Amniotic stem cell (primary cell): Measurements from ENCODE around the gene ZNF862.
"Not testable (repeated sequence)": the region's sequence is repeated elsewhere in the genome, so short reads cannot be mapped to it uniquely, and the experiment has no call there.

Source experiments
- DNase-seq: peaks from one replicate; lab custom pipeline; 2025; lab: John Stamatoyannopoulos, UW

The ZNF862 gene

DNA sequence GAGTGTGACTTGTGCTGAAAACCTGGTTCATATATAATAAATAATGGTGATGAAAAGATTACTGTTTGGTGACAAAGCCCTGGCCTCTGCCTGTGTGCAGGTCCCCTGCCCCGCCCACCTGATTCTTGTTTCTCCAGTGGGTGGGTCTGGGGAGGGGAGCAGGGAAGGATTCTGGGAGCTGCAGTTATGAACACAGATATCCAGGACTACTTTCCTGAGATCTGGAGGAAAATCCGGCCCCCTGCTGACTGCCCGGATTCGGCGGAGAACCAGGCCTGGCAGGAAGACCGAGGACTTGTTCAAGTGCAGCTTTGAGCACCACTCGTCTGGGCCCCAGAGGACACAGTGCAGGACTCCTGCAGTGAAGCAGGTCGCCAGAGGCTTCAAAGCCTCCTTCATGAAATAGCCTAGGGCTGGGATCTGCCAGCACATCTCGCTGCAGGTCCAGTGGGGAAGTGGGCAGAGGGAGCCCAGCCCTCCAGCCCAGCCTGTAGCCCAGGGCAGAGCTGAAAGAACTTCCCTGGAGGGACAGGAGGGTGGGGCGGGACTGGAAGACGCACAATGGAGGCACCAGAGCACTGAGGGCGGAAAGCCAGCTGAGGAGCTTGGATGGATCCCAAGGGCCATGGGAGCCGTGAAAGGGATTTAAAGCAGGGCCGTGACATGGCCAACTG is 42.6 kb downstream of the ZNF862 start:
- no peak for DNase-seq

DNA sequence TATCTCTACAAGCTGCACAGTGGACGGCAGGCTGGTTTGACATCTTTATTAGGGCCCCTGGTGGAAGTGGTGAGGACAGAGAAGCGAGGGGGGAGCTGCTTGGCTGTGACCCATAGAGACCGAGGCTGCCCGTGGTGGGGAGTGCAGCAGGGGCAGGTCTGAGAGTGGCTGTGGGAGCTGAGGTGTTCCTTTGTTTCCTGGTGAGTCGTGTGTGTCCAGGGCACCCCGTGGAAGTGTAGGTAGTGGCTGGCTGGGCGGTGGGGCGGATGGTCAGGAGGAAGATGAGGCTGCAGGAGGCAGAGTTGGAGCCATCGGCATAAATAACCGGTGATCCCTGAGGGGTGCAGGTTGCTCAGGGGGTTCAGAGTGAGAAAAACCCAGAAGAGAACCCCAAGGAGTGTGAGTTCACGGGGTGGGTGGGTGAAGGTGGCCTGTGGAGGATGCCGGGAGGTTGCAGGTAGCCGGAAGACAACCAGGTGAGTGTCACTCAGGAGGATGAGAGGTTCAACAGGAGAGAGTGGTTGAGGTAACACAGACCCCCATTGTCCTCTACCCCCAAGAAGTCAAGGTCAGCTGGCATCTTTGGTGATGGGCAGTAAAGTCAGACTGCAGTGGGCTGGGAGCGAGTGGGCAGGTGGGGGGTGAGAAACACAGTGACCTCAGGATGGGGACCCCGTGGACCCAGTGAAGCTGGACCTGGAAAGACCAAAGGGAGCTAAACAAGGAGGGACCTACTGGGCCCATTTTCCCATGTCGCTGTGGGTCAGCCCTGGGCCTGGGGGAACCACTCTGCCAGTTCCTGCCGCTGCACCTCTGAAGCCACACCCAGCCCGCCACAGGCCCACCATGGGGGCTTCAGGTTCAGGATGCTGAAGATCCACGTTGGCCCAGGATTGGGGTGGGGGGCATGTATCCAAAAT is 43.4 kb downstream of the ZNF862 start:
- DNase-seq = no peak

DNA sequence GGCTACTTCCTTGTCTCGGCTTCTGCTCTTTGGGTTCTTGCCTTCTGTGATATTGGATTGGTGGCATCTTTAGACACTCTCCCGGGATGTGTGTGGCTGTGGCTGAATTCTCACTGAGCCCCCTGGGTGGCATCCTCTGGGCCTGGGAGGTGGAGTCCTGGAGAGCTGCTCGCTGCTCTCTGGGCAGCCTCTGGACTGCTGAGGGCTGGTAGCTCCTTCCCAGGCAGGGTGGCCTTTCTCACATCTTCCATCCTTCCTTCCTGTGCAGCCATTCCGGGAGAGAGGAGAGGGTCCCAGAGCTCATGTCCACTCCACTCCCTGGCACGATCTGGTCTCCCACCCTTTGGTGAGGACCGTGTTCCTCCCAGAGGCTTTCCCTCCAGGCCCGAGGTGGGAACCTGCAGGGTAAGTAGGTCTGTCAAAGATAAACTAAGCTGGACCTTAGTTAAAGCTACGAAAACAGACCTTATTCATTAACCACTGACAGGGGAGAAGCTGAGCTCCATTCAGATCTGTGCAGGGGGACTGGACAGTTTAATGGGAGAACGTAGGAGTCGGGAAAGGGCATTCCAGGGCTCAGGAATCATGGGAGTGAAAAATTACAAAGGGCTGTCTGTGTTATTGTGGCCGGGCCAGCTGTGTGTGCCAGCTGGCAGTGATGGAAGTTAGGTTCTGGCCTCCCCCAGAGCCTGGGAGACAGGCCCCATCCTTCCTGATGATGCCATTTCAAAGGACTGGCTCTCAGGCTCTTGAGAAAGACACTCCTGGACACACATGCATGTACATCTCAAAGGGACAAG is 44.3 kb downstream of the ZNF862 start:
- DNase-seq = no peak

DNA sequence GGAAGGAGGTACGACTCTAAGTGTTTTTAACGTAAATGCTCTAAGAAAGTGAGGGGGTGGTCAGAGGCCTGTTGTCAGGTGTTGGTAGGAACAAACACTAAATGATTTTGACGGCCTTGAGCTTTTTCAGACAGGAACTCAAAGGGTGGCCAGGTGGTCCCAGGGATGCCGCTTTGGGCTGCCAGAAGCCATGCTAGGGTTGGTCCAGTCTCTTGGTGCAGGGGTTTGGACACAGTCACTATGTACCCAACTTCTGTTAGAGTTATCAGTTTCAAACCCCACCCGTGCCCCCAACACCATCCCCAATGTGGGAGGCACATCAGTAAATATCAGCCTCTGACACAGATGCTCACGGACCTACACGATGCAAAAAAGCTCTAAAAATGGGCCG is 44.9 kb downstream of the ZNF862 start:
- no peak for DNase-seq

DNA sequence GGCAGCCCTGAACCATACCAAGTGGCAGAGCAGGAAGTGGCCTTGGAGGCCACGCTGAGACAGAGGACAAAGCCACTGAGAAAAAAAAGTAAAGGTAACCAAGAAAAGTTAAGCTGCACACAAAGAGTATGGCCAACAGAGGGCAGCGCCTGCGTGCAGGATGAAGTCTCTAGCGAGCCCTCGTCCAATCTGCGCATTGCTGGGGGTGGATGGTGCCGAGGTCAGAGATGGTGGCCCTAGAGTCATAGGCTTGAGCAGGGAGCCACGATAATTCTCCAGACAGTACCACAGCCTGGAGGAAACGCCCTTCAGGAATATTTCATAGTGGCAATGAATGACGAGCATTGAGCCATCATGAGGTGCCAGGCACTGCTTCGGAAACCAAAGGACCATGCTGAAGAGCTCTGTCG is 45.3 kb downstream of the ZNF862 start:
- DNase-seq = peak; percentile 3

DNA sequence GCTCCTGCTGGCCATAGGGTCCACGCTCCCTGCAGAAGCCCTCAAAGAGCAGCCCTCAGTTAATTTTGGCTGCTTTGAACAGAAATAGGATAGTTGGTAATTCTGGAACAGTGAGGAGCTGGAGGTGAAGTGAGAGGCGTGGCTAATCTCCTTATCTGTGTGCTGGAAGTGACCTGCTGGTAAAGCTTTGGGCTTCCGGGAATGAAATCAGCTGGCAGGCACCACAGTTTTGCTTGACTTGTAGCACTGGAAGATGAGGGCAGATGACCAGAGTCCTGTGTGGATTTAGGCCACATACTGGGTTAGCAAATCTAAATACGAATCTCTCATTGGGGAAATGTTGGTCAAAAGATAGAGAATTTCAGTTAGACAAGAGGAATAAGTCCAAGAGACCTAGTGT is 45.8 kb downstream of the ZNF862 start:
- DNase-seq = no peak

DNA sequence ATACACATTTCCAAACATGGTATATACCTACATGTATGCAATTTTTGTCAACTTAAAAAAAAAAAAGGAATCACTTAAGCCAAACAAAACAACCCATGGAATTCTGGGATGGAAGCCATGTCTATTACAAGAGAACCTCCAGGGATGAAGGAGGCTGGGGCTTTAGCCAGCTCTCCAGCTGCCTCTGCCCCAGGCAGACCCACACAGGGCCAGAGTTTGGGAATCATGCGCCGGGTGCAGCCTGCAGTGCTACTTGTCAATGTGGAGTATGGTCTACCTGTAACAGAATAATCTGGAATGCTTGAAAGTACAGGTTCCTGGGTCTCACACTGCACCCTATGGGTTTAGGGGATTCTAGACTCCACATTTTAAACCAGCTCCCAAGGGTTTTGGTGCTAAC is 46.4 kb downstream of the ZNF862 start:
- no peak for DNase-seq

DNA sequence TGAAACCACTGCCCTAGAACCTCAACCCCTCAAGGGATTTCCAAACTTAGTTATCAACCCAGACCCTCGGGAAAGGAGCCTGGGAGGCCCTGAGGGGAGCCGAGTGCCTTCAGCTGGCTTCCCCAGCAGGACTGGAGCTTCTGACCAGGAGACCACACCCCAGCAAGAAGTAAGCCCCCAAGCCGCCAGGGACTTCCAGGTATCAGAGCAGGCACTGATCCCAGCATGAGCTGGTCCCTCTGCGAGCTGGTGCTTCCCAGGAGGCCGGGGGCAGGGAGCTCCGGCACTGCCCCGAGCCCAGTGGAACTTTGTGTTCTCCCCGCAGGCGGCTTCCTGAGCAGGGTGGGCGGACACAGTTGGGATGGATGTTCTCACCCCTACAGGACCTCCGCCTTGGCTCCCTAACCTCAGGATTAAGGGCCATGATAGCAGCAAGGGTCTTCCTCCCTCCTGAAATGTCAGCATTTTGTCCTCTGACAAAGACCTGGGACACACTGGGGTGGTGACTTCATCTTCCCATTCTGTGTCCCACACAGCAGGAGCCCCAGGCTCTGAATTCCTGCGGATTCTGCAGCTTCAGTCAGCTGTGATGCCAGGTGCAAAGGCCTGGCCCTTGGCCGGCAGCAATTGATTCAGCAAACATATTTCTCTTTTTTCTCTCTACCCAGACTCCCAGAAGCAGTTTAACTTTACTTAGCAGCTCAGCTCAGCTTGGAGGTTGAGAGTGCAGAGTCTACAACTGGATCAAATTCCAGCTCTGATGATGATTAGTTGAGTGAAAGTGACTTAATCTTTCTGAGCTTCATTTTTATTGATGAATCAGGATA is 47.2 kb downstream of the ZNF862 start:
- no peak for DNase-seq

DNA sequence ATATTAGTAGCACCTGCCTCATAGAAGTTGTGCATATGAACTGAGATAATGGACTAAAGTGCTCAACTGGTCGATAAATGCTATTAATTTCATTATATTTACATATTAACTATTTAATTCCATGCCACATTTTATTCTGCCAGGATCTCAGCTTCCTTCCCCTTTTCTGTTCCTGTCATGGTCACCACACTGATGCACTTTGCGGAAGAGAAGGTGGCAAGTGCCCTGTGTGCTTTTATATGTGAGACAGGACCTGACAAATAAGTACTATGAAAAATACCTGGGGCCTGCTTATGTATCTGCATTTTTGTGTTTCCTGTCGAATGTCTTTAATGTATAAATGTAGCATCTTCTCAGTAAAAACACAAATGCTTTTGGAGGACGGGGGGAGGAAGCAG is 47.8 kb downstream of the ZNF862 start:
- no peak for DNase-seq

DNA sequence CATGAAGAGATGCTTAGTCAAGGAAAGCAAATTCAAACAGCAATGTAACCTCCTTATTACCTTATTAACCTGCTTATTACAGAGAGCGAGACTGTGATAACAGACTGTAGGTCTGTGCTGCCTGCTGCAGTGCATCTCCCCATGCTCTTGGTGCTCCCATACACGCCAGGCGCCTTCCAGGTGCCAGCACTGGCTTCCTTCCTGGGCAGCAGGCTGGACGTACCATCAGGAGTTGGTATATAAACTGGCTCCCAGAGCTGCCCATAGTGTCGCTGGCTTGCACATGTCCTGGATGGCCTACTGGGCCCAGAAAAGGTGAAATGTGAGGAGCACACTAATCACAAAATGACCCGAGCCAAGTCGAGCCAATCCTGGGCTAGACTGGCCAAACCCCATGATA is 49.1 kb downstream of the ZNF862 start:
- no peak for DNase-seq

DNA sequence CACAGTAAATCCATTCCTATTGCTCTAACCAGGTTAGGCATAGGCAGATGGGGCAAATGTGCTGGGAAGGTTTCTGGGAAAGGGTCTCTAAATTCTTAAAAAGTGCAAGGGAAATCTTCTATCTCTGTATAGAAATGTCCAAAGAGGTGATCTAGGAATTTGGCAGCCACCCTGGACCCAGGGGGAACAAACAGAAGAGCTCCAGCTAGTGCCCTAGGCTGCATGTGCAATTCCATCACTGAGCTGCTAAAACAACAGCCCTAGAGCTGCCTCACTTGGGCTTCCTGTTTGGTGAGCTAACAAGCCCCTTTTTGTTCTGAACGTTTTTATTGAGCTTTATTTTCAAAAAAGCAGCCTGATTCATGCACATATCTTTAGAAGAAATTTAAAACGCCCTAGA is 52.5 kb downstream of the ZNF862 start:
- not testable (repeated sequence) for DNase-seq

DNA sequence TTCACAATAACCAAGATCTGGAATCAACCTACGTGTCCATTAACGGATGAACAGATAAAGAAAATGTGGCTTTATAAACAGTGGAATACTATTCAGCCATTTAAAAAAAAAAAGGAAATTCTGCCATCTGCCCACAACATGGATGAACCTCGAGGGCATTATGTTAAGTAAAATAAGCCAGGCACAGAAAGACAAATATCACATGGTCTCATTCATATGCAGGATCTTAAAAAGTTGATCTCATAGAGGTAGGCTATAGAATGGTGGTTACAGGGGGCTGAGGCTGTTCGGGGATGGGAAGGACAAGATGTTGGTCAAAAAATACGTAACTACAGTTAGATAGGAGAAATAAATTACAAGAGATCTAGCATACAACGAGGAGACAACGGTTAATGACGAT is 56.8 kb downstream of the ZNF862 start:
- DNase-seq = not testable (repeated sequence)

DNA sequence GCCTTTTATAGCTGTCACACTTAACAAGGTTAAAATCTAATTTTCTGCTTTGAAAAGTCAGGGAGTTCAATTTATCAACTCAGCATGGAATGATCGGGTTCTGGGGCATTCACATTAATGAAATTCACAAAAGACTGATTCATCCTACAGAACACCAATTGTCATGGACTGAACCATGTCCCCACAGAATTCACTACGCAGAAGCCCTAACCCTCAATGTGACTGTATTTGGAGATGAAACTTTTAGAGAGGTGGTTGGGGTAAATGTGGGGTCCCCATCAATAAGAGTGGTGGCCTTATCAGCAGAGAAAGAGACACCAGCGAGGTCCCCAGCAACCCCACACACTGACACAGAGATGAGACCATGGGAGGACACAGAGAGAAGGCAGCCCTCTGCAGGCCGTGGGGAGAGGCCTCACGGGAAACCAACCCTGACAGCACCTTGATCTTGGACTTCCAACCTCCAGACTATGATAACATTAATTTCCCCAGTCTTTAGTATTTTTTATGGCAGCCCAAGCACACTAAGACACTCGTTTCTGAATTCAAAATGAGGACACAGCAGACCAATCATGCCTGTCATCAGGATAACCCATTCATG is 69.7 kb downstream of the ZNF862 start:
- not testable (repeated sequence) for DNase-seq

DNA sequence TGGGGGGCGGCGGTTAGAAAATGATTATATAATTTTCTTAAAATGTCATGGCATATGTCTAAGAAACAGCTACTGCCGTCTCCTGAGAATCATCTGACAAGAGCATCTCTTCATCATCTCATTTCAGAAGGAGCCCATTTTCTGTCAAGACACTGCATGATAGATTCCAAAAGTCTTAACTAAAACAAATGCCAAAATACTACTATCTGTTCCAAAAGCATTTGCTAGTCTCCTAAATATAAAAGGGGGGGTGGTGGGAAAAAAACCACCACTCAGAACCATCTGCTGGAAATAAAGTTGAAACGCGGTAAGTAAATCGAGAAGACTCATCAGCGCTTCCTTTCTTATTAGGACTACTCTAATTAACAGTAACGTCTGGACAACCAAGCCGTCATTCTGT is 72.0 kb downstream of the ZNF862 start:
- not testable (repeated sequence) for DNase-seq

DNA sequence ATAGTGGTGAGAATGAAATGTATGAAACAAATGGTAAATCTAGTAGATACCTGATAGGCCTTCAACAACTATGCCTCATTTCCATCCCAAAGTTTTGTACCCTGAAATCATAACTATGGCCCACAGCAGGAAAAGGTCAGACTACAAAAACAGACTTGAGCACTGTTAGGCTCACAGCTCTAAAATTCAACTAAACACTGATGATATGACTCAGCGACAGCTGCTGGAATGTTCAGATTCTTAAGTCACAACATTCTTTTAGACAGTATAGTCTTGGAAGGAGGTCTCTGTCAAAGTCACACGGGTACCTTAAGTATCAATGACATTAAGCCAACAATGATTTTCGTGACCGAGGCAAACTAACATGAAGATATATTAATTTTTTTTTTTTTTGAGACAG is 74.0 kb downstream of the ZNF862 start:
- peak; percentile 6 for DNase-seq
